Liver (tissue), 9 donors: ENCODE results near the gene SOX13. TPM values are rescaled to one million over a fixed set of nuclear protein-coding genes. Genes with fewer than 3 reads are reported as not detected.

Experiments used
- DNase-seq: peaks from one replicate; pipeline ENCODE4 v3.0.0-alpha.2; 2017; ENCODE audit warnings: low spot score
- H3K27ac ChIP-seq, 2 donors: one replicate each; pipeline ENCODE4 v1.7.0; 2013; ENCODE audit warnings: inconsistent platforms in 2 of 2, low read length in 2 of 2, control low read depth in 1 of 2, low read depth in 1 of 2, mild to moderate bottlenecking in 1 of 2
- H3K27me3 ChIP-seq, 4 donors: one replicate each; pipeline versions ENCODE4 v1.6.1 to v1.7.0; 2013; ENCODE audit warnings: low read length in 3 of 4, inconsistent platforms in 1 of 4, mild to moderate bottlenecking in 1 of 4, moderate library complexity in 1 of 4; ENCODE audit not compliant: control insufficient read depth in 4 of 4, insufficient read depth in 4 of 4
- H3K36me3 ChIP-seq, 4 donors: one replicate each; pipeline versions ENCODE4 v1.6.1 to v1.7.0; 2013; ENCODE audit warnings: low read length in 3 of 4, mild to moderate bottlenecking in 3 of 4, low read depth in 1 of 4, moderate library complexity in 1 of 4; ENCODE audit not compliant: control insufficient read depth in 4 of 4, insufficient read depth in 3 of 4
- H3K4me1 ChIP-seq, 4 donors: one replicate each; pipeline versions ENCODE4 v1.6.1 to v1.7.0; 2013; ENCODE audit warnings: low read length in 3 of 4, mild to moderate bottlenecking in 3 of 4, moderate library complexity in 1 of 4; ENCODE audit not compliant: control insufficient read depth in 4 of 4, insufficient read depth in 4 of 4
- H3K4me3 ChIP-seq, 3 donors: one replicate each; pipeline versions ENCODE4 v1.6.1 to v1.7.0; 2013; ENCODE audit warnings: low read length in 3 of 3, control low read depth in 1 of 3, low read depth in 1 of 3, mild to moderate bottlenecking in 1 of 3
- H3K9ac ChIP-seq, 2 donors: one replicate each; pipeline ENCODE4 v1.7.0; 2013; ENCODE audit warnings: low read length in 2 of 2, mild to moderate bottlenecking in 2 of 2, moderate library complexity in 2 of 2, control low read depth in 1 of 2, low read depth in 1 of 2
- H3K9me3 ChIP-seq, 4 donors: one replicate each; pipeline versions ENCODE4 v1.6.1 to v1.7.0; 2013; ENCODE audit warnings: low read length in 3 of 4; ENCODE audit not compliant: control insufficient read depth in 4 of 4
- CTCF ChIP-seq: fragments of 150-350 bp; IDR thresholded peaks from 2 replicates; pipeline ENCODE4 v1.5.1; 2017; ENCODE audit warnings: improper control_type of control experiment, low read depth, low read length; ENCODE audit not compliant: missing input control
- EGR1 ChIP-seq, 2 donors: IDR thresholded peaks; 2 replicates each; pipeline ENCODE4 v1.6.1; 2016 to 2018; ENCODE audit warnings: antibody characterized with exemption in 2 of 2, low read depth in 2 of 2
- FOXA1 ChIP-seq: IDR thresholded peaks from 2 replicates; pipeline ENCODE4 v1.6.1; 2016; ENCODE audit warnings: antibody characterized with exemption
- FOXA2 ChIP-seq: IDR thresholded peaks from 2 replicates; pipeline ENCODE4 v1.6.1; 2016; ENCODE audit warnings: antibody characterized with exemption
- GABPA ChIP-seq, 2 donors: IDR thresholded peaks in 1 of 2; conservative IDR thresholded peaks in 1 of 2; 2 replicates each; pipeline ENCODE4 v1.6.1; 2016; ENCODE audit warnings: antibody characterized with exemption in 2 of 2, mild to moderate bottlenecking in 1 of 2, moderate library complexity in 1 of 2
- HNF4A ChIP-seq, 2 donors: conservative IDR thresholded peaks; 2 replicates each; pipeline ENCODE4 v1.6.1; 2016; ENCODE audit warnings: antibody characterized with exemption in 2 of 2, mild to moderate bottlenecking in 2 of 2
- HNF4G ChIP-seq: IDR thresholded peaks from 2 replicates; pipeline ENCODE4 v1.6.1; 2016; ENCODE audit warnings: antibody characterized with exemption
- JUND ChIP-seq, 2 donors: IDR thresholded peaks; 2 replicates each; pipeline ENCODE4 v1.6.1; 2016; ENCODE audit warnings: antibody characterized with exemption in 2 of 2
- MAX ChIP-seq: IDR thresholded peaks from 2 replicates; pipeline ENCODE4 v1.6.1; 2016; ENCODE audit warnings: antibody characterized with exemption
- NR2F2 ChIP-seq: IDR thresholded peaks from 2 replicates; pipeline ENCODE4 v1.6.1; 2016; ENCODE audit warnings: antibody characterized with exemption
- RAD21 ChIP-seq, 2 donors: IDR thresholded peaks; 2 replicates each; pipeline ENCODE4 v1.6.1; 2016; ENCODE audit warnings: antibody characterized with exemption in 2 of 2, mild to moderate bottlenecking in 2 of 2
- REST ChIP-seq: IDR thresholded peaks from 2 replicates; pipeline ENCODE4 v1.6.1; 2016; ENCODE audit warnings: antibody characterized with exemption, mild to moderate bottlenecking
- RXRA ChIP-seq, 2 donors: IDR thresholded peaks; 2 replicates each; pipeline ENCODE4 v1.6.1; 2017 to 2018; ENCODE audit warnings: antibody characterized with exemption in 2 of 2, mild to moderate bottlenecking in 1 of 2
- SP1 ChIP-seq: IDR thresholded peaks from 2 replicates; pipeline ENCODE4 v1.6.1; 2018; ENCODE audit warnings: antibody characterized with exemption, mild to moderate bottlenecking
- TAF1 ChIP-seq: conservative IDR thresholded peaks from 2 replicates; pipeline ENCODE4 v1.6.1; 2016; ENCODE audit warnings: antibody characterized with exemption, mild to moderate bottlenecking
- YY1 ChIP-seq: IDR thresholded peaks from 2 replicates; pipeline ENCODE4 v1.6.1; 2016; ENCODE audit warnings: antibody characterized with exemption, mild to moderate bottlenecking
- ZBTB33 ChIP-seq: IDR thresholded peaks from 2 replicates; pipeline ENCODE4 v1.6.1; 2016; ENCODE audit warnings: antibody characterized with exemption
- WGBS: extraction: QIAGEN DNeasy Blood & Tissue Kit; methylation state at CpG from one replicate; pipeline ENCODE4 v1.1.7; 2013; 5-methylcytosine and 5-hydroxymethylcytosine counted together
- polyA plus RNA-seq, 2 donors: library from polyadenylated mRNA; stranded (reverse) in 1 of 2; unstranded in 1 of 2; fragments of 200-250 nt in 1 of 2; fragments of >200 nt in 1 of 2; fragmentation: Nextera tagmentation in 1 of 2; extraction: Ambion mirVana in 1 of 2; gene quantifications; one replicate each; pipeline versions ENCODE4 v1.2.1 to v1.2.3, GENCODE V29; 2013 to 2015
- total RNA-seq, 2 donors: library from RNA; depleted of rRNA; stranded (reverse); fragments of >200 nt; gene quantifications; one replicate each; pipeline ENCODE4 v1.2.3, GENCODE V29; 2014
- donor health status: healthy.
- donor health status: healthy.
- donor health status: healthy.
- donor health status: healthy.
- donor health status: healthy.

SOX13 gene
- total and polyA plus RNA-seq, 4 donors, result 7.8 to 15.5 (median 8.7) TPM

GRCh38 chr1:204084247-204084772, 11.4 kb downstream of the SOX13 start:
- Histone ChIP-seq H3K4me1 (peaks cover 15 to 78% (median 66%) of the 10 kb centered on the region in 4 donors), H3K27ac (peak overlapping the region; percentile 15 to 77)

More at GRCh38 chr1:204084247-204084772, 11.4 kb downstream of the SOX13 start:
- no peaks in the 10 kb centered on the region for H3K9me3 ChIP-seq
- no peaks in the 10 kb centered on the region for H3K36me3 ChIP-seq
- no peak for DNase-seq
- TF ChIP-seq EGR1 (IDR thresholded peaks at IDR 0.05; ENCODE audit: low read depth in 2 of 2) (peak in 1 of 2 donors; percentile 42), FOXA1 (peak; percentile 100), ZBTB33 (no peak), REST (peak; percentile 59), RAD21 (IDR thresholded peaks at IDR 0.05) (peak; percentile 50 to 71), HNF4A (conservative IDR thresholded peaks at IDR 0.05) (peak; percentile 41 to 77), HNF4G (no peak), CTCF (no peak), TAF1 (no peak), RXRA (IDR thresholded peaks at IDR 0.05) (peak; percentile 77 to 82), NR2F2 (no peak), FOXA2 (peak; percentile 100), GABPA (IDR thresholded peaks at IDR 0.05 in 1 of 2, conservative IDR thresholded peaks at IDR 0.05 in 1 of 2) (peak in 1 of 2 donors; percentile 42), JUND (IDR thresholded peaks at IDR 0.05) (peak; percentile 25 to 49), YY1 (peak; percentile 82), SP1 (peak; percentile 71), MAX (peak; percentile 95)
- no peaks in the 10 kb centered on the region for H3K27me3 ChIP-seq
- WGBS, result 28% methylated on average over 4 of the region's 4 CpGs
- H3K9ac ChIP-seq, result peak overlapping the region; percentile 1 to 8
- no peak overlapping the region for H3K4me3 ChIP-seq
